Neuron (in vitro differentiated cells): ENCODE results near the gene KLK1.

Experiments used
- H2AFZ ChIP-seq: one replicate; pipeline ENCODE4 v1.6.1; 2013; ENCODE audit warnings: low read depth, mild to moderate bottlenecking, inconsistent platforms, low read length, moderate library complexity
- H3K27me3 ChIP-seq: one replicate; pipeline ENCODE4 v1.6.1; 2013; ENCODE audit warnings: low read length; ENCODE audit not compliant: insufficient read depth
- H3K36me3 ChIP-seq: one replicate; pipeline ENCODE4 v1.6.1; 2013; ENCODE audit warnings: low read length; ENCODE audit not compliant: insufficient read depth
- H3K4me1 ChIP-seq: one replicate; pipeline ENCODE4 v1.6.1; 2013; ENCODE audit warnings: low read length; ENCODE audit not compliant: insufficient read depth
- H3K4me3 ChIP-seq: 2 replicates; pipeline ENCODE4 v1.5.1; 2013; ENCODE audit warnings: mild to moderate bottlenecking, low read length, moderate library complexity
- H3K9me3 ChIP-seq: one replicate; pipeline ENCODE4 v1.6.1; 2013; ENCODE audit warnings: low read length

The KLK1 gene

GRCh38 chr19:50832666-50833065, 9.1 kb upstream of the KLK1 start:
- no peak overlapping the region for H3K4me3 ChIP-seq
- peaks cover 22% of the 10 kb centered on the region for H3K27me3 ChIP-seq

GRCh38 chr19:50831026-50831396, 7.4 kb upstream of the KLK1 start:
- no peaks in the 10 kb centered on the region for H3K4me1 ChIP-seq
- H2AFZ ChIP-seq, result no peak overlapping the region
- H3K9me3 ChIP-seq, result no peaks in the 10 kb centered on the region
- peaks cover 13% of the 10 kb centered on the region for H3K27me3 ChIP-seq
- no peaks in the 10 kb centered on the region for H3K36me3 ChIP-seq
- H3K4me3 ChIP-seq, result no peak overlapping the region

More at GRCh38 chr19:50832666-50833065, 9.1 kb upstream of the KLK1 start:
- H2AFZ ChIP-seq, result no peak overlapping the region
- no peaks in the 10 kb centered on the region for H3K4me1 ChIP-seq
- no peaks in the 10 kb centered on the region for H3K36me3 ChIP-seq
- H3K9me3 ChIP-seq, result no peaks in the 10 kb centered on the region

GRCh38 chr19:50830266-50831025, 6.9 kb upstream of the KLK1 start:
- H2AFZ ChIP-seq, result no peak overlapping the region
- H3K4me1 ChIP-seq, result no peaks in the 10 kb centered on the region
- H3K27me3 ChIP-seq, result peaks cover 7% of the 10 kb centered on the region
- H3K9me3 ChIP-seq, result no peaks in the 10 kb centered on the region
- H3K4me3 ChIP-seq, result no peak overlapping the region
- H3K36me3 ChIP-seq, result no peaks in the 10 kb centered on the region

GRCh38 chr19:50829801-50830200, 6.2 kb upstream of the KLK1 start:
- H2AFZ ChIP-seq, result no peak overlapping the region
- no peaks in the 10 kb centered on the region for H3K9me3 ChIP-seq
- H3K4me1 ChIP-seq, result no peaks in the 10 kb centered on the region
- no peak overlapping the region for H3K4me3 ChIP-seq
- H3K36me3 ChIP-seq, result no peaks in the 10 kb centered on the region
- H3K27me3 ChIP-seq, result peaks cover under 1% of the 10 kb centered on the region

GRCh38 chr19:50827476-50827875, 3.9 kb upstream of the KLK1 start:
- Histone ChIP-seq H2AFZ (no peak overlapping the region), H3K4me3 (no peak overlapping the region), H3K27me3 (peaks cover 2% of the 10 kb centered on the region), H3K9me3 (no peaks in the 10 kb centered on the region), H3K36me3 (no peaks in the 10 kb centered on the region), H3K4me1 (no peaks in the 10 kb centered on the region)

- no peak overlapping the region for H2AFZ ChIP-seq
- H3K9me3 ChIP-seq, result no peaks in the 10 kb centered on the region
- H3K27me3 ChIP-seq, result peaks cover 9% of the 10 kb centered on the region
- H3K4me3 ChIP-seq, result no peak overlapping the region
- no peaks in the 10 kb centered on the region for H3K4me1 ChIP-seq
- H3K36me3 ChIP-seq, result no peaks in the 10 kb centered on the region
Measured at GRCh38 chr19:50826492-50827240, 3.1 kb upstream of the KLK1 start.

GRCh38 chr19:50822661-50823208, 852 bp downstream of the KLK1 start:
- H3K27me3 ChIP-seq, result peaks cover 46% of the 10 kb centered on the region
- H3K36me3 ChIP-seq, result no peaks in the 10 kb centered on the region
- H3K4me1 ChIP-seq, result no peaks in the 10 kb centered on the region
- no peak overlapping the region for H3K4me3 ChIP-seq
- no peaks in the 10 kb centered on the region for H3K9me3 ChIP-seq
- H2AFZ ChIP-seq, result no peak overlapping the region

- Histone ChIP-seq H3K9me3 (no peaks in the 10 kb centered on the region), H3K36me3 (no peaks in the 10 kb centered on the region), H3K4me1 (no peaks in the 10 kb centered on the region), H2AFZ (no peak overlapping the region), H3K27me3 (peaks cover 55% of the 10 kb centered on the region), H3K4me3 (no peak overlapping the region)
Measured at GRCh38 chr19:50821622-50822021, 2.0 kb downstream of the KLK1 start.

- no peak overlapping the region for H3K4me3 ChIP-seq
Measured at GRCh38 chr19:50821248-50821612, 2.4 kb downstream of the KLK1 start.

GRCh38 chr19:50820549-50821247, 2.9 kb downstream of the KLK1 start:
- H2AFZ ChIP-seq, result no peak overlapping the region
- no peaks in the 10 kb centered on the region for H3K4me1 ChIP-seq
- no peaks in the 10 kb centered on the region for H3K9me3 ChIP-seq
- peaks cover 58% of the 10 kb centered on the region for H3K27me3 ChIP-seq
- H3K36me3 ChIP-seq, result no peaks in the 10 kb centered on the region
- H3K4me3 ChIP-seq, result no peak overlapping the region

More at GRCh38 chr19:50821248-50821612, 2.4 kb downstream of the KLK1 start:
- H3K4me1 ChIP-seq, result no peaks in the 10 kb centered on the region
- H3K36me3 ChIP-seq, result no peaks in the 10 kb centered on the region
- H2AFZ ChIP-seq, result no peak overlapping the region
- H3K9me3 ChIP-seq, result no peaks in the 10 kb centered on the region
- H3K27me3 ChIP-seq, result peaks cover 55% of the 10 kb centered on the region

GRCh38 chr19:50820086-50820485, 3.5 kb downstream of the KLK1 start:
- no peak overlapping the region for H2AFZ ChIP-seq
- no peaks in the 10 kb centered on the region for H3K36me3 ChIP-seq
- no peaks in the 10 kb centered on the region for H3K9me3 ChIP-seq
- H3K4me1 ChIP-seq, result no peaks in the 10 kb centered on the region
- no peak overlapping the region for H3K4me3 ChIP-seq
- peaks cover 63% of the 10 kb centered on the region for H3K27me3 ChIP-seq

GRCh38 chr19:50819636-50820035, 4.0 kb downstream of the KLK1 start:
- H3K27me3 ChIP-seq, result peaks cover 67% of the 10 kb centered on the region
- no peaks in the 10 kb centered on the region for H3K9me3 ChIP-seq
- H3K36me3 ChIP-seq, result no peaks in the 10 kb centered on the region
- H2AFZ ChIP-seq, result no peak overlapping the region
- no peaks in the 10 kb centered on the region for H3K4me1 ChIP-seq
- H3K4me3 ChIP-seq, result no peak overlapping the region
